ENCODE data around the gene ANKRD6. TPM values are rescaled to one million over a fixed set of nuclear protein-coding genes. Genes with fewer than 3 reads are reported as not detected.

ANKRD6 gene
- total RNA-seq, 1 experiment from 2014 or later, result 13.9 TPM

DNA sequence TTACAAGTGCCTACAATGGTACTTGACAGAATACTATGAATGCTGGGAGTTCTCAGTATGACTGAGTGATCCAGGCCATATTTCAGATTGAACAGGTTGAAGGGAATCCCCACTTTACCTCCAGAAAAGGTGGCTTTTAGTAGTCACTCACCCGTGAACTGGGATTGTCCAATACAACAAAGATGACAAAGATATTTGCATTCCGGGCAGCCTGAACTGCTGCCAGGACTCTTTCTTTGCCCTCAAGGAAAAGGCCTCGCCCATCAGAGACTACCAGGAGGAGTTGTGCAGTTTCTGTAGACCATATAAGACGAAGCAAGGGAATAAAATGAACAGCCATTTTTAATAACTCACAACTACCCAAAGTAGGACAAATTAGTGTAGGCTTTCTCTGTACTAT lies 211.9 kb downstream of the ANKRD6 start (continued):
- TF ChIP-seq, protein P1, sequence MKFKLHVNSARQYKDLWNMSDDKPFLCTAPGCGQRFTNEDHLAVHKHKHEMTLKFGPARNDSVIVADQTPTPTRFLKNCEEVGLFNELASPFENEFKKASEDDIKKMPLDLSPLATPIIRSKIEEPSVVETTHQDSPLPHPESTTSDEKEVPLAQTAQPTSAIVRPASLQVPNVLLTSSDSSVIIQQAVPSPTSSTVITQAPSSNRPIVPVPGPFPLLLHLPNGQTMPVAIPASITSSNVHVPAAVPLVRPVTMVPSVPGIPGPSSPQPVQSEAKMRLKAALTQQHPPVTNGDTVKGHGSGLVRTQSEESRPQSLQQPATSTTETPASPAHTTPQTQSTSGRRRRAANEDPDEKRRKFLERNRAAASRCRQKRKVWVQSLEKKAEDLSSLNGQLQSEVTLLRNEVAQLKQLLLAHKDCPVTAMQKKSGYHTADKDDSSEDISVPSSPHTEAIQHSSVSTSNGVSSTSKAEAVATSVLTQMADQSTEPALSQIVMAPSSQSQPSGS (CRISPR knock-in tag; IDR thresholded peaks at IDR 0.05; ENCODE audit: borderline replicate concordance, low read depth), result no peak
- TF ChIP-seq TEAD4 (CRISPR knock-in tag; IDR thresholded peaks at IDR 0.05) (no peak), FOXP1 (CRISPR knock-in tag; IDR thresholded peaks at IDR 0.05; ENCODE audit: borderline replicate concordance) (no peak), TP53 (CRISPR knock-in tag; IDR thresholded peaks at IDR 0.05) (no peak), OVOL2 (CRISPR knock-in tag; IDR thresholded peaks at IDR 0.05; ENCODE audit: borderline replicate concordance) (no peak)
- TF ChIP-seq, protein P2, sequence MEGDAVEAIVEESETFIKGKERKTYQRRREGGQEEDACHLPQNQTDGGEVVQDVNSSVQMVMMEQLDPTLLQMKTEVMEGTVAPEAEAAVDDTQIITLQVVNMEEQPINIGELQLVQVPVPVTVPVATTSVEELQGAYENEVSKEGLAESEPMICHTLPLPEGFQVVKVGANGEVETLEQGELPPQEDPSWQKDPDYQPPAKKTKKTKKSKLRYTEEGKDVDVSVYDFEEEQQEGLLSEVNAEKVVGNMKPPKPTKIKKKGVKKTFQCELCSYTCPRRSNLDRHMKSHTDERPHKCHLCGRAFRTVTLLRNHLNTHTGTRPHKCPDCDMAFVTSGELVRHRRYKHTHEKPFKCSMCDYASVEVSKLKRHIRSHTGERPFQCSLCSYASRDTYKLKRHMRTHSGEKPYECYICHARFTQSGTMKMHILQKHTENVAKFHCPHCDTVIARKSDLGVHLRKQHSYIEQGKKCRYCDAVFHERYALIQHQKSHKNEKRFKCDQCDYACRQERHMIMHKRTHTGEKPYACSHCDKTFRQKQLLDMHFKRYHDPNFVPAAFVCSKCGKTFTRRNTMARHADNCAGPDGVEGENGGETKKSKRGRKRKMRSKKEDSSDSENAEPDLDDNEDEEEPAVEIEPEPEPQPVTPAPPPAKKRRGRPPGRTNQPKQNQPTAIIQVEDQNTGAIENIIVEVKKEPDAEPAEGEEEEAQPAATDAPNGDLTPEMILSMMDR (IDR thresholded peaks at IDR 0.05), result no peak
- TF ChIP-seq, protein P3, sequence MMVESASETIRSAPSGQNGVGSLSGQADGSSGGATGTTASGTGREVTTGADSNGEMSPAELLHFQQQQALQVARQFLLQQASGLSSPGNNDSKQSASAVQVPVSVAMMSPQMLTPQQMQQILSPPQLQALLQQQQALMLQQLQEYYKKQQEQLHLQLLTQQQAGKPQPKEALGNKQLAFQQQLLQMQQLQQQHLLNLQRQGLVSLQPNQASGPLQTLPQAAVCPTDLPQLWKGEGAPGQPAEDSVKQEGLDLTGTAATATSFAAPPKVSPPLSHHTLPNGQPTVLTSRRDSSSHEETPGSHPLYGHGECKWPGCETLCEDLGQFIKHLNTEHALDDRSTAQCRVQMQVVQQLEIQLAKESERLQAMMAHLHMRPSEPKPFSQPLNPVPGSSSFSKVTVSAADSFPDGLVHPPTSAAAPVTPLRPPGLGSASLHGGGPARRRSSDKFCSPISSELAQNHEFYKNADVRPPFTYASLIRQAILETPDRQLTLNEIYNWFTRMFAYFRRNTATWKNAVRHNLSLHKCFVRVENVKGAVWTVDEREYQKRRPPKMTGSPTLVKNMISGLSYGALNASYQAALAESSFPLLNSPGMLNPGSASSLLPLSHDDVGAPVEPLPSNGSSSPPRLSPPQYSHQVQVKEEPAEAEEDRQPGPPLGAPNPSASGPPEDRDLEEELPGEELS (CRISPR knock-in tag; IDR thresholded peaks at IDR 0.05), result no peak
- TF ChIP-seq, protein P4, sequence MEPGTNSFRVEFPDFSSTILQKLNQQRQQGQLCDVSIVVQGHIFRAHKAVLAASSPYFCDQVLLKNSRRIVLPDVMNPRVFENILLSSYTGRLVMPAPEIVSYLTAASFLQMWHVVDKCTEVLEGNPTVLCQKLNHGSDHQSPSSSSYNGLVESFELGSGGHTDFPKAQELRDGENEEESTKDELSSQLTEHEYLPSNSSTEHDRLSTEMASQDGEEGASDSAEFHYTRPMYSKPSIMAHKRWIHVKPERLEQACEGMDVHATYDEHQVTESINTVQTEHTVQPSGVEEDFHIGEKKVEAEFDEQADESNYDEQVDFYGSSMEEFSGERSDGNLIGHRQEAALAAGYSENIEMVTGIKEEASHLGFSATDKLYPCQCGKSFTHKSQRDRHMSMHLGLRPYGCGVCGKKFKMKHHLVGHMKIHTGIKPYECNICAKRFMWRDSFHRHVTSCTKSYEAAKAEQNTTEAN (CRISPR knock-in tag; IDR thresholded peaks at IDR 0.05), result no peak
- TF ChIP-seq, protein P5, sequence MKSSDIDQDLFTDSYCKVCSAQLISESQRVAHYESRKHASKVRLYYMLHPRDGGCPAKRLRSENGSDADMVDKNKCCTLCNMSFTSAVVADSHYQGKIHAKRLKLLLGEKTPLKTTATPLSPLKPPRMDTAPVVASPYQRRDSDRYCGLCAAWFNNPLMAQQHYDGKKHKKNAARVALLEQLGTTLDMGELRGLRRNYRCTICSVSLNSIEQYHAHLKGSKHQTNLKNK (CRISPR knock-in tag; IDR thresholded peaks at IDR 0.05), result no peak
- TF ChIP-seq, protein P6, sequence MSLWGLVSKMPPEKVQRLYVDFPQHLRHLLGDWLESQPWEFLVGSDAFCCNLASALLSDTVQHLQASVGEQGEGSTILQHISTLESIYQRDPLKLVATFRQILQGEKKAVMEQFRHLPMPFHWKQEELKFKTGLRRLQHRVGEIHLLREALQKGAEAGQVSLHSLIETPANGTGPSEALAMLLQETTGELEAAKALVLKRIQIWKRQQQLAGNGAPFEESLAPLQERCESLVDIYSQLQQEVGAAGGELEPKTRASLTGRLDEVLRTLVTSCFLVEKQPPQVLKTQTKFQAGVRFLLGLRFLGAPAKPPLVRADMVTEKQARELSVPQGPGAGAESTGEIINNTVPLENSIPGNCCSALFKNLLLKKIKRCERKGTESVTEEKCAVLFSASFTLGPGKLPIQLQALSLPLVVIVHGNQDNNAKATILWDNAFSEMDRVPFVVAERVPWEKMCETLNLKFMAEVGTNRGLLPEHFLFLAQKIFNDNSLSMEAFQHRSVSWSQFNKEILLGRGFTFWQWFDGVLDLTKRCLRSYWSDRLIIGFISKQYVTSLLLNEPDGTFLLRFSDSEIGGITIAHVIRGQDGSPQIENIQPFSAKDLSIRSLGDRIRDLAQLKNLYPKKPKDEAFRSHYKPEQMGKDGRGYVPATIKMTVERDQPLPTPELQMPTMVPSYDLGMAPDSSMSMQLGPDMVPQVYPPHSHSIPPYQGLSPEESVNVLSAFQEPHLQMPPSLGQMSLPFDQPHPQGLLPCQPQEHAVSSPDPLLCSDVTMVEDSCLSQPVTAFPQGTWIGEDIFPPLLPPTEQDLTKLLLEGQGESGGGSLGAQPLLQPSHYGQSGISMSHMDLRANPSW (CRISPR knock-in tag; conservative IDR thresholded peaks at IDR 0.05; ENCODE audit: low read depth), result no peak

DNA sequence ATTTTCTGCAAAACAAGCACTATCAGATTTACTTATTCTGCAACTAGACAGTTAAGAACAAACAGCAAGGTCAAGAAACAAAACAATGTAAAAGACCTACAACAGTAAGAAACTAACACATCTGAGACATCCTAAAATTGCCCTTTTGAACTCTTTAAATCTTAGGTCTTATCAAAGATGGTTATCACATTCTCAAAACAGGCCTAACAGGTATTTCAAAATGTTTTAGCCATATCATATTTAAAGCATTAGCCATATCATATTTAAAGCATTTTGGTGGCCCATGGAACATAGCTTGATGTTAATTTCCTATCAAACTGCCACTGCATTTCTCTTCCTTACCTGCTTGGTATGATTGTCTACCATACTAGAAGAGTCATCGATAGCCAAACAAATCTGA lies 216.7 kb downstream of the ANKRD6 start:
- Mint-ChIP-seq H3K27me3 (ENCODE audit: low read depth) (no peaks in the 10 kb centered on the region), H3K9me3 (no peaks in the 10 kb centered on the region), H3K36me3 (peaks cover 91% of the 10 kb centered on the region), H3K4me1 (no peaks in the 10 kb centered on the region), H3K27ac (no peak overlapping the region), H3K4me3 (no peak overlapping the region)
- POLR2A ChIA-PET, result no interaction called here
- ATAC-seq (no peak), DNase-seq (ENCODE audit: low spot score) (no peak)
- CTCF ChIA-PET, result no interaction called here
- TF ChIP-seq NR1H2 (CRISPR knock-in tag; IDR thresholded peaks at IDR 0.05) (no peak), NFE2L1 (CRISPR knock-in tag; IDR thresholded peaks at IDR 0.05) (no peak), NFATC4 (CRISPR knock-in tag; IDR thresholded peaks at IDR 0.05) (no peak), CREM (CRISPR knock-in tag; IDR thresholded peaks at IDR 0.05) (no peak), NR2C2 (CRISPR knock-in tag; IDR thresholded peaks at IDR 0.05) (no peak)
- TF ChIP-seq, protein P7, sequence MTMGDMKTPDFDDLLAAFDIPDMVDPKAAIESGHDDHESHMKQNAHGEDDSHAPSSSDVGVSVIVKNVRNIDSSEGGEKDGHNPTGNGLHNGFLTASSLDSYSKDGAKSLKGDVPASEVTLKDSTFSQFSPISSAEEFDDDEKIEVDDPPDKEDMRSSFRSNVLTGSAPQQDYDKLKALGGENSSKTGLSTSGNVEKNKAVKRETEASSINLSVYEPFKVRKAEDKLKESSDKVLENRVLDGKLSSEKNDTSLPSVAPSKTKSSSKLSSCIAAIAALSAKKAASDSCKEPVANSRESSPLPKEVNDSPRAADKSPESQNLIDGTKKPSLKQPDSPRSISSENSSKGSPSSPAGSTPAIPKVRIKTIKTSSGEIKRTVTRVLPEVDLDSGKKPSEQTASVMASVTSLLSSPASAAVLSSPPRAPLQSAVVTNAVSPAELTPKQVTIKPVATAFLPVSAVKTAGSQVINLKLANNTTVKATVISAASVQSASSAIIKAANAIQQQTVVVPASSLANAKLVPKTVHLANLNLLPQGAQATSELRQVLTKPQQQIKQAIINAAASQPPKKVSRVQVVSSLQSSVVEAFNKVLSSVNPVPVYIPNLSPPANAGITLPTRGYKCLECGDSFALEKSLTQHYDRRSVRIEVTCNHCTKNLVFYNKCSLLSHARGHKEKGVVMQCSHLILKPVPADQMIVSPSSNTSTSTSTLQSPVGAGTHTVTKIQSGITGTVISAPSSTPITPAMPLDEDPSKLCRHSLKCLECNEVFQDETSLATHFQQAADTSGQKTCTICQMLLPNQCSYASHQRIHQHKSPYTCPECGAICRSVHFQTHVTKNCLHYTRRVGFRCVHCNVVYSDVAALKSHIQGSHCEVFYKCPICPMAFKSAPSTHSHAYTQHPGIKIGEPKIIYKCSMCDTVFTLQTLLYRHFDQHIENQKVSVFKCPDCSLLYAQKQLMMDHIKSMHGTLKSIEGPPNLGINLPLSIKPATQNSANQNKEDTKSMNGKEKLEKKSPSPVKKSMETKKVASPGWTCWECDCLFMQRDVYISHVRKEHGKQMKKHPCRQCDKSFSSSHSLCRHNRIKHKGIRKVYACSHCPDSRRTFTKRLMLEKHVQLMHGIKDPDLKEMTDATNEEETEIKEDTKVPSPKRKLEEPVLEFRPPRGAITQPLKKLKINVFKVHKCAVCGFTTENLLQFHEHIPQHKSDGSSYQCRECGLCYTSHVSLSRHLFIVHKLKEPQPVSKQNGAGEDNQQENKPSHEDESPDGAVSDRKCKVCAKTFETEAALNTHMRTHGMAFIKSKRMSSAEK (CRISPR knock-in tag; IDR thresholded peaks at IDR 0.05; ENCODE audit: borderline replicate concordance), result no peak
- TF ChIP-seq, protein P8, sequence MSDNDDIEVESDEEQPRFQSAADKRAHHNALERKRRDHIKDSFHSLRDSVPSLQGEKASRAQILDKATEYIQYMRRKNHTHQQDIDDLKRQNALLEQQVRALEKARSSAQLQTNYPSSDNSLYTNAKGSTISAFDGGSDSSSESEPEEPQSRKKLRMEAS (CRISPR knock-in tag; IDR thresholded peaks at IDR 0.05), result no peak
- TF ChIP-seq, protein P2 (IDR thresholded peaks at IDR 0.05), result no peak
- TF ChIP-seq, protein P9, sequence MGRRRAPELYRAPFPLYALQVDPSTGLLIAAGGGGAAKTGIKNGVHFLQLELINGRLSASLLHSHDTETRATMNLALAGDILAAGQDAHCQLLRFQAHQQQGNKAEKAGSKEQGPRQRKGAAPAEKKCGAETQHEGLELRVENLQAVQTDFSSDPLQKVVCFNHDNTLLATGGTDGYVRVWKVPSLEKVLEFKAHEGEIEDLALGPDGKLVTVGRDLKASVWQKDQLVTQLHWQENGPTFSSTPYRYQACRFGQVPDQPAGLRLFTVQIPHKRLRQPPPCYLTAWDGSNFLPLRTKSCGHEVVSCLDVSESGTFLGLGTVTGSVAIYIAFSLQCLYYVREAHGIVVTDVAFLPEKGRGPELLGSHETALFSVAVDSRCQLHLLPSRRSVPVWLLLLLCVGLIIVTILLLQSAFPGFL (CRISPR knock-in tag; IDR thresholded peaks at IDR 0.05; ENCODE audit: borderline replicate concordance), result no peak
